ENCODE data around the gene FUCA1.

DNA sequence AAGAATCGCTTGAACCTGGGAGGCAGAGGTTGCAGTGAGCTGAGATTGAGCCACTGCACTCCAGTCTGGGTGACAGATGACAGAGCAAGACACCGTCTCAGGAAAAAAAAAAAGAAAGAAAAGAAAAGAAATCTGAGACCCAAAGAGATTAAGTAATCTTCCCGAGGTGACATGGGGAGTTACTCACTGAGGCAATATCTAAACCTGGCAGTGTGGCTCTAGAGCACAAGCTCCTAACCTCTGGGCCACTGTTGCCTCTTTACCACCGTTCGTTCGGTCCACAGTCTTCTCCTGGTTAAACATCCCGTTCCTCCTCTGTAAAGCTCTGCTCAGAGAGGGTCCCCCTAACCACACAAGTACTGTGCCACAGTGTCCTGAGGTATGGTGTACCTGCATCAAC, 44.3 kb downstream of the FUCA1 start:
- TF ChIP-seq EZH2 (IDR thresholded peaks at IDR 0.05; ENCODE audit: insufficient read depth, poor library complexity, severe bottlenecking) (no peak), EZH2phosphoT487 (IDR thresholded peaks at IDR 0.05; ENCODE audit: insufficient read depth, low read depth) (no peak)
